Omental fat pad (tissue), 4 donors: ENCODE results near the gene ATP6V0D1. TPM values are rescaled to one million over a fixed set of nuclear protein-coding genes. Genes with fewer than 3 reads are reported as not detected.

Experiments
- ATAC-seq: fragments of 150-250 bp; one replicate; pipeline ENCODE4 v1.9.1; 2016; ENCODE audit warnings: mild to moderate bottlenecking, moderate library complexity; ENCODE audit not compliant: low FRiP score
- DNase-seq: peaks from one replicate; pipeline ENCODE4 v3.0.0-alpha.2; 2019; ENCODE audit warnings: low spot score
- total RNA-seq, 4 donors: library from RNA; depleted of rRNA; stranded (reverse); fragments of >200 nt; gene quantifications; one replicate each; pipeline ENCODE4 v1.1.0, GENCODE V29; 2016
- TF ChIP-seq, protein P1 (sequence below), 3 donors: fragments of 450-650 bp; IDR thresholded peaks; one replicate each; pipeline ENCODE4 v1.5.1; 2016 to 2017; ENCODE audit warnings: antibody characterized with exemption in 3 of 3, mild to moderate bottlenecking in 3 of 3, moderate library complexity in 2 of 3

Gene ATP6V0D1
- total RNA-seq, 4 donors from 2014 or later, result 67.8 to 154 (median 124) TPM

DNA sequence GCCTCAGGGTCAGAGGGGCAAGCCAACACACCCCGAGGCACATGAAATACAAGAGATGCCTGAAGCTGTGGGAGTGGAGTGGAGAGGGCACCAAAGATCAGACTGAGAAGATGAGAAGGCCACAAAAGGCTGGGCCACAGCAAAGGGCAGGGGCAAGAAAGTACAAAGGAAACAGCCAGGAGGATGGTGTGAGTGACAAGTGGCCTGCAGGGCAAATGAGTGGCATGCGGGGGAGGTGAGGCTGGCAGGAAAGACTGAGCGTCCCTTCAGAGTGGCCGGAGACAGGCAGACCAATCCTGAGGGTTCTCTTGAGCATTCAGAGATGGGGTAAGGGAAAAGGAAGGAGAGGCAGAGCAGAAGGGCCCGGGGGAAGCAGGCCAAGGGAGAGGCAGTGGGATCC lies 26.9 kb downstream of the ATP6V0D1 start:
- ATAC-seq (no peak), DNase-seq (no peak)
- TF ChIP-seq, protein P1, sequence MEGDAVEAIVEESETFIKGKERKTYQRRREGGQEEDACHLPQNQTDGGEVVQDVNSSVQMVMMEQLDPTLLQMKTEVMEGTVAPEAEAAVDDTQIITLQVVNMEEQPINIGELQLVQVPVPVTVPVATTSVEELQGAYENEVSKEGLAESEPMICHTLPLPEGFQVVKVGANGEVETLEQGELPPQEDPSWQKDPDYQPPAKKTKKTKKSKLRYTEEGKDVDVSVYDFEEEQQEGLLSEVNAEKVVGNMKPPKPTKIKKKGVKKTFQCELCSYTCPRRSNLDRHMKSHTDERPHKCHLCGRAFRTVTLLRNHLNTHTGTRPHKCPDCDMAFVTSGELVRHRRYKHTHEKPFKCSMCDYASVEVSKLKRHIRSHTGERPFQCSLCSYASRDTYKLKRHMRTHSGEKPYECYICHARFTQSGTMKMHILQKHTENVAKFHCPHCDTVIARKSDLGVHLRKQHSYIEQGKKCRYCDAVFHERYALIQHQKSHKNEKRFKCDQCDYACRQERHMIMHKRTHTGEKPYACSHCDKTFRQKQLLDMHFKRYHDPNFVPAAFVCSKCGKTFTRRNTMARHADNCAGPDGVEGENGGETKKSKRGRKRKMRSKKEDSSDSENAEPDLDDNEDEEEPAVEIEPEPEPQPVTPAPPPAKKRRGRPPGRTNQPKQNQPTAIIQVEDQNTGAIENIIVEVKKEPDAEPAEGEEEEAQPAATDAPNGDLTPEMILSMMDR (IDR thresholded peaks at IDR 0.05), result no peak

DNA sequence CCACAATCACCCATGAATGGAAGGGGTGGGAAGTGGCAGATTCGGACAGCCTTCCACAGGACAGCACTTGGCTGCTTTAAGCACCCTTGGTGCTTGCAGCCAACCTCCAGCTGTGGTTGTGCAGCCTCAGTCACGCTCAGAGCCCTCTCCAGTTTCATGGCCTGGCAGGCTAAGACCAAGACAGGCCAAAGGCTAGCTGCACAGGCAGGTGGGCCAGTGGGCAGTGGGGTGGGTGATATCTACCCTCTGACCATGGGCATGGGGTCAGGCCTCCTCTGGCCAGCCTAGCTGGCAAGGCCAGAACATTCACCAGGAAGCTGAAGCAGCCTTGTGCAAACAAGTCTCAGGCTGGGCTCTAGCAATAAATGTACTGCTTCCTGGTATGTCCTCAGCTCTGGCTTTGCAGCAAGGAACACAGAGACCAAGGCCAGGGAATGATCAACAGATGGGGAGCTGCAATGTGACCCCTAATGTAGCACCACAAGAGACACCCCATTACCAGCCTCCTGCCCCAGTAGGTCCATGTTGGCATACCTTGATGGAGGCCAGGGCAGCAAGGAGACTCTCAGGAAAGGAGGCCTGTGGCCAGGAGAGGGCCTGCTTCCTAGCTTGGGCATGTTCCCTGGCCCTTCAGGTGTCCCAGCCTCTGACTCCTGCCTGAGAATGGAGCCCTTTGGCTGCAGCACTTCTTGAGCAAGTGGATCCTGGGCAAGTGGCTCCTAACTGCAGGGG lies 29.1 kb downstream of the ATP6V0D1 start:
- TF ChIP-seq, protein P1 (IDR thresholded peaks at IDR 0.05), result no peak
- no peak for ATAC-seq
- DNase-seq, result no peak

DNA sequence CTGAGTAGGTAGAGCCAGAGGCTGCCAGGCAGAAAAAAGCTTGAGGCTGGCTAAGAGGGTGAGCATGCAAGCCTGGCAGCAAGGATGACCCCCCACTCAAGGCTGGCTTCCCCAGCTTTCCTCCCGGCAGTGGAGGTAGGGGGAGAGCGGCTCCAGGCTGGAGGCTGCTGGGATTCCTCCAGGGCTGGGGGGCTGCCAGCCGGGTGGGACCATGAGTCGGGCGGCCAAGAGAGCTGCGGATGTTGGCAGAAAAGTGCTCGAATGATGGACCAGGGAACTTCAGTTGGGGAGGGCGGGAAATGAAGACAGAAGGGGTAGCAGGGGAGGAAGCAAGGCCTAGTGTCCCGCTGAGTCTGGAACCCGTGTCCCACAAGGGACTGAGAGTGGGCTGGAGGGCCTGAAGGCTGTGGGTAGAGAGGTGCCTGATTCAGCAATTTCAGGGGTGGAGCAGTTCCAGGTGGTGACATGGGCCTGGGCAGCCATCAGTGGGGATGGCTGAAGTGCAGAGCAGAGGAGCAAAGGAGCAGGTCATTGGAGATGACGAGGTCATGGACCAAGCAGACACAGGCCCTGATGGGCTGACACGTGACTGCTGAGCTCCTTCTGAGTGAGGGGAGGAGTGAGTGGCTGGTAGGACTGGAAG lies 29.8 kb downstream of the ATP6V0D1 start:
- TF ChIP-seq, protein P1 (IDR thresholded peaks at IDR 0.05), result no peak
- no peak for ATAC-seq
- no peak for DNase-seq

DNA sequence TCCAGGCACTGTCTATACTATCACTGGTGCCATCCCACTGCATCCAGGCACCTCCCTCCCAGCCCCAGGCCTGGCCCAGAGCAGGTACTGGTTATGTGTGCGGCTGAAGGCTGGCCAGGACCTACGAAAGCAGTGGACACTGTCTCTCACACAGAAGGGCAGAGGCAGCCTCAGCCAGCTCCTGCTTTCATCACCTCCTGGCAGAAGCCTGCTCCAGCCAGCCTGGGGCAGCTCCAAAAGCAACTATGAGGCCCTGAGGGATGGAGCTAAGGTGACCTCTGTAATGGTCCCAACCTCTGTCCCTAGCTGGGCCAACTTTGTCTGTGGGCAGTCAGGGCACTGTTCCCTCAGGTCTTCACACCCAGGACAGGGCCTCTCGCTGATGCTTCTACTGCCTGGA lies 31.2 kb downstream of the ATP6V0D1 start:
- DNase-seq (no peak), ATAC-seq (no peak)
- TF ChIP-seq, protein P1 (IDR thresholded peaks at IDR 0.05), result no peak

DNA sequence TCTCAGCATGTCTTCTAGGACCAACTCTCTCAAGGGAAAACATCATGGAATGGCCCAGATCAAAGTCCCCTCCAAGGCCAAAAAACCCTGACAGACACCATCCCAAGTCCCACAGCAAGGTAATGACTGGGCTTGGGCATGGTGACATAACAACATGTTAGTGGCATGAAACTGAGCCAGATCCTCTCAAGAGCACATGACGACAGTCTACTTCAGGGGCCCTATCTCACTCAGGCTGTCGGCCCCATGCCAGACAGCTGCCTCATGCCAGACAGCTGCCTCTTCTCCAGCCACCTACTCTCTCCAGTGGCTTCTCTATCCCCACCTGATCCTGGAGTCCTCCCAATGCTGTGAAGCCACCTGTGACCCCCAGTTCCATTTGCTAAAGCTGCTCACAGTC lies 31.6 kb downstream of the ATP6V0D1 start:
- ATAC-seq (no peak), DNase-seq (no peak)
- TF ChIP-seq, protein P1 (IDR thresholded peaks at IDR 0.05), result no peak

DNA sequence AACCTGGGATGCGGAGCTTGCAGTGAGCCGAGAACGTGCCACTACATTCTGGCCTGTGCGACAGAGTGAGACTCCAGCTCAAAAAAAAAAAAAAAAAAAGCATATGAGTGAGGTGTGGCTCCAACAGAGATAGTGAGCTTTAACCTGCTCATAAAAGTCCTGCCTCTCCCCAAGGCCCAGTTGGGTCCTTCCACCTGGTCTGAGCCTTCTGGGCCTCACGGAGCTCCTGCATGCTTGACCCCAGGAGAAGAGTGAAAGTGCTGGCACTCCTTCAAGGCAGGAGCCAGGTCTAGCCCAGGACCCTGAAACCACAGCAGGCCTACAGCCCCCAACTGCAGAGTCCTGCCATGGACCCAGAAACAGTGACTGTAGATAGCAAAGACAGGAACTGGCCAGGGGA lies 32.4 kb downstream of the ATP6V0D1 start:
- no peak for ATAC-seq
- DNase-seq, result no peak
- TF ChIP-seq, protein P1 (IDR thresholded peaks at IDR 0.05), result no peak
